Prostate gland (tissue), 2 donors: ENCODE results near the gene DLG2.

Experiments
- CTCF ChIP-seq, 4 experiments: fragments of 200-600 bp in 2 of 4; fragments of 450-650 bp in 2 of 4; sonication (generic) in 2 of 4; IDR thresholded peaks; 1 replicate in 3 of 4; 2 replicates in 1 of 4; pipeline ENCODE4 v1.5.1; 2016 to 2019; ENCODE audit warnings: antibody characterized with exemption in 4 of 4, mild to moderate bottlenecking in 2 of 4, moderate library complexity in 2 of 4
- POLR2A ChIP-seq: fragments of 450-650 bp; IDR thresholded peaks from one replicate; pipeline ENCODE4 v1.6.1; 2016; ENCODE audit warnings: antibody characterized with exemption, mild to moderate bottlenecking
- POLR2AphosphoS5 ChIP-seq: sonication (generic); formaldehyde crosslinking; IDR thresholded peaks from one replicate; pipeline ENCODE4 v1.6.1; 2017; ENCODE audit warnings: antibody characterized with exemption

- TF ChIP-seq CTCF (IDR thresholded peaks at IDR 0.05) (no peak), POLR2AphosphoS5 (no peak), POLR2A (no peak)
Observed at GRCh38 chr11:83836065-83836464, 1791.1 kb downstream of the DLG2 start.
